ENCODE data around the gene DOCK7. TPM values are rescaled to one million over a fixed set of nuclear protein-coding genes. Genes with fewer than 3 reads are reported as not detected.

DOCK7 gene
- total RNA-seq, 2 experiments from 2014 or later, result 6.6 to 16.8 TPM

GRCh38 chr1:62415687-62416086, 272.5 kb downstream of the DOCK7 start:
- H3K4me1 Mint-ChIP-seq (ENCODE audit: low read depth), result no peaks in the 10 kb centered on the region
- H3K4me3 Mint-ChIP-seq, result no peak overlapping the region
- no peak overlapping the region for H3K27ac Mint-ChIP-seq
- no peak for TF ChIP-seq CTCF (IDR thresholded peaks at IDR 0.05)
- CTCF ChIA-PET, result interaction anchor here (1.0 to 1.5 kb wide), 3 partner anchors 8 to 240 kb away, joined by 3 read pairs; no protein-coding TSS in a partner anchor
- POLR2A ChIA-PET, result interaction anchor here (0.6 kb wide), 1 partner anchor 21 kb away, joined by 3 read pairs; no protein-coding TSS in a partner anchor
- no peaks in the 10 kb centered on the region for H3K9me3 Mint-ChIP-seq
- H3K36me3 Mint-ChIP-seq (ENCODE audit: low read depth), result no peaks in the 10 kb centered on the region
- ATAC-seq (no peak), DNase-seq (no peak)
- H3K27me3 Mint-ChIP-seq, result no peaks in the 10 kb centered on the region
- intact Hi-C loops (cut with micrococcal nuclease), result no loop called here

GRCh38 chr1:62407398-62408009, 280.7 kb downstream of the DOCK7 start:
- no peaks in the 10 kb centered on the region for H3K9me3 Mint-ChIP-seq
- POLR2A ChIA-PET, result no interaction called here
- peak; percentile 88 for TF ChIP-seq CTCF (IDR thresholded peaks at IDR 0.05)
- CTCF ChIA-PET, result interaction anchor here (0.7 to 13.4 kb wide), 14 partner anchors 9 to 276 kb away, joined by 3 to 105 read pairs (median 3); no protein-coding TSS in a partner anchor
- no peak overlapping the region for H3K4me3 Mint-ChIP-seq
- ATAC-seq (peak; percentile 55), DNase-seq (peak; percentile 12)
- H3K27me3 Mint-ChIP-seq, result no peaks in the 10 kb centered on the region
- no peak overlapping the region for H3K27ac Mint-ChIP-seq
- H3K4me1 Mint-ChIP-seq (ENCODE audit: low read depth), result no peaks in the 10 kb centered on the region
- H3K36me3 Mint-ChIP-seq (ENCODE audit: low read depth), result no peaks in the 10 kb centered on the region
- intact Hi-C loops (cut with micrococcal nuclease), result loop anchor here (1.0 kb wide), 1 partner anchor 232 kb away; no protein-coding TSS in a partner anchor

GRCh38 chr1:62406576-62406975, 281.6 kb downstream of the DOCK7 start:
- Mint-ChIP-seq H3K27me3 (no peaks in the 10 kb centered on the region), H3K27ac (no peak overlapping the region)

GRCh38 chr1:62405247-62405646, 282.9 kb downstream of the DOCK7 start:
- POLR2A ChIA-PET, result no interaction called here
- no peak for TF ChIP-seq CTCF (IDR thresholded peaks at IDR 0.05)
- CTCF ChIA-PET, result interaction anchor here (0.6 to 13.4 kb wide), 6 partner anchors 14 to 246 kb away, joined by 3 to 105 read pairs (median 4); no protein-coding TSS in a partner anchor
- no peaks in the 10 kb centered on the region for H3K4me1 Mint-ChIP-seq (ENCODE audit: low read depth)
- ATAC-seq (no peak), DNase-seq (no peak)
- H3K36me3 Mint-ChIP-seq (ENCODE audit: low read depth), result no peaks in the 10 kb centered on the region
- H3K27me3 Mint-ChIP-seq, result no peaks in the 10 kb centered on the region
- no peaks in the 10 kb centered on the region for H3K9me3 Mint-ChIP-seq
- intact Hi-C loops (cut with micrococcal nuclease), result no loop called here
- no peak overlapping the region for H3K27ac Mint-ChIP-seq
- H3K4me3 Mint-ChIP-seq, result no peak overlapping the region

More at GRCh38 chr1:62406576-62406975, 281.6 kb downstream of the DOCK7 start:
- Mint-ChIP-seq H3K9me3 (no peaks in the 10 kb centered on the region), H3K4me3 (no peak overlapping the region), H3K36me3 (ENCODE audit: low read depth) (no peaks in the 10 kb centered on the region), H3K4me1 (ENCODE audit: low read depth) (no peaks in the 10 kb centered on the region)
- ATAC-seq (no peak), DNase-seq (no peak)
- ChIA-PET POLR2A (no interaction called here), CTCF (interaction anchor here (0.6 to 13.4 kb wide), 13 partner anchors 10 to 453 kb away, joined by 3 to 105 read pairs (median 3); no protein-coding TSS in a partner anchor)
- intact Hi-C loops (cut with micrococcal nuclease), result no loop called here
- no peak for TF ChIP-seq CTCF (IDR thresholded peaks at IDR 0.05)

Other genes starting within 250 kb of the DOCK7 start
- not detected for gene ANGPTL3, start 90.9 kb downstream of the DOCK7 start, total RNA-seq
- gene ATG4C, start 95.7 kb upstream of the DOCK7 start, total RNA-seq, result 10 to 100 TPM; 13.7 to 15.5 TPM

All from activated CD8-positive, alpha-beta T cell treated with anti-CD3 and anti-CD28 coated beads for 36 hours (primary cell).